IPS DF 4.7 (cell line): ENCODE data around the gene JAM3.
"Not testable (repeated sequence)": the region's sequence is repeated elsewhere in the genome, so short reads cannot be mapped to it uniquely, and the experiment has no call there.

ENCODE experiments used
- DNase-seq: peaks from one replicate; pipeline ENCODE4 v3.0.0-alpha.2; 2013; ENCODE audit warnings: low spot score; ENCODE audit errors: extremely low read depth

Gene JAM3

DNA sequence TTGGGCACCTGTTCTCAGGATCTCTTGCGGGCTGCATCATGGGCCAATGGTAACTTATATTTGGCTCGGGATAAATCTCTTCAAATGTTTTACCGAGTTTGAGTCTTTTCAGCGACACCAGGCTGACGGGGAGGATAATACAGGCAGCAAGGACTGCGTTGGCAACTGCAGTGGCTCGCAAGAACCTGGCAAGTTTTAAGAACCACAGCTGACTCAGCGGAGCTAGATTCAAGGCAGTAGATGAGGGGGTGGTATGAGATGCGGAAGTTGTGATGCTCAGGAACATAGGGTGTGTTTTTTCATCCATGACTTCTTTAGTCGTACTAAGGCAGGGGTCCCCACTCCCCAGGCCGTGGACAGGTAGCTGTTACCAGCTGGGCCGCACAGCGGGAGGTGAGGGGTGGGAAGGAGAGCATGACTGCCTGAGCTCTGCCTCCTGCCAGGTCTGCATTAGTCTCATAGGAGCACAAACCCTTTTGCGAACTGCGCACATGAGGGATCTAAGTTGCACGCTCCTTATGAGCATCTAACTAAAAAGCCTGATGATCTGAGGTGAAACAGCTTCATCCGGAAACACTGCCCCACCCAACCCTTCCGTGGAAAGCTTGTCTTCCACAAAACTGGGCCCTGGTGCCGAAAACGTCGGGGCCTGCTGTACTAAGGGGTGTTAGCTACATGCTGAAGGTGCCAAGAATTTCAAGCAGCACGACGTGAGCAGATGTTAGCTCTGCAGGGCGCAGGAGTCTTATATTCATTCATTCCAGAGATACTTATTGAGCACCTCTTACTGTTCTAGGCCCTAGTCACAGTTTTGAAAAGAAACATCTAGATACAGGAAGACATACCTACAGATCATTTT, 6.4 kb upstream of the JAM3 start:
- DNase-seq: no peak

DNA sequence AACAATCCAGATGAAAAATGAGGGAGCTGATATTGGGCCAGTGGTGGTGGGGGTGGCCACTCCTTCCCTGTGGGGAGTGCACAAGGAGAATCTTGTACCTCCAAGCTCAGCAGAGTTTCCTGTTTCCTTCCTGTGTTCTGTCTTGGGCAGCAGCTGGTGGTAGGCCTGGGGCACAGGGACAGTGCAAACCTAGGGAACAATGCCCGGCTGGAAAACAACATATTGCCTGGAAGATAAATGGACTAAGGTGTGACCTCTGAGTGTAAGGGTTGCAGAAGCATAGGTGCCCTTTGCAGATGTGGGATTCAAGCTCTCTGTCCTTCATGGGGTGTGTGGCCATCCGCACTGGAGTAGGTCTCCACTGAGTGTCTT, 5.8 kb upstream of the JAM3 start:
- no peak for DNase-seq

DNA sequence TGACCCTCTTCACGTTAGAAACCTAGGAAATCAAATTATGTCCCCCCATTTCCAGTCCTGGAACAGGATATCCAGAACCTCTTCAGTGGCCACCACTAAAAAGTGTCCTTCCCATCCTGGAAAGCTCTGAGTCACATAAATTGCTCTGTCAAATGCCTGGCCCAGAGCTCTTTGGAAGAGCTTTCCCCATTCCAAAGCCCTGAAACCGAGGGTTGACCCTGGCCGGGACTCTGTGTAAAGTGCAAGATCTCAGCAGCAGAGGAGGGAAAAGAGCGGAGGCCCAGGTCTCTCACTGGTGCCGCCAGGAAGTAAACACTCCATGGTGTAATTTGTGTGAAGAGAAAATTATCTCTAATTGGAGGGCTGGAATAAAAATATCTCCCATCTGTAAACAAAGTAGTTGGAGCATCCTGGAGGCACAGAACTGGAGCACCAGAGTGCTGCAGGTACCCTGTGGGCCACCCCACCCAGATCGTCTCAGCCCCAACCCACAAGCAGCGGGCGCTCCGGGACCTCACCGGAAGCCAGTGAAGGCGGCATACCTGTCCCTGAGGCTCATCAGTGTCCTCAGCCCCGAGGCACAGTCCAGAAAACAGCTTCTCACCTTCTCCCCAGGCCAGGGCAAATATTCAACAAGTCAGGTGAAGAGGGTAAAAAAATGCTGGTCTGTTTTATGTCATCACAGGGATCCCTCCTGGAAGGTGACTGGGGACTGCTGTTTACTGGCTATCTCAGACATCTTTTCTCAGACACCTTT, 4.7 kb upstream of the JAM3 start:
- no peak for DNase-seq

DNA sequence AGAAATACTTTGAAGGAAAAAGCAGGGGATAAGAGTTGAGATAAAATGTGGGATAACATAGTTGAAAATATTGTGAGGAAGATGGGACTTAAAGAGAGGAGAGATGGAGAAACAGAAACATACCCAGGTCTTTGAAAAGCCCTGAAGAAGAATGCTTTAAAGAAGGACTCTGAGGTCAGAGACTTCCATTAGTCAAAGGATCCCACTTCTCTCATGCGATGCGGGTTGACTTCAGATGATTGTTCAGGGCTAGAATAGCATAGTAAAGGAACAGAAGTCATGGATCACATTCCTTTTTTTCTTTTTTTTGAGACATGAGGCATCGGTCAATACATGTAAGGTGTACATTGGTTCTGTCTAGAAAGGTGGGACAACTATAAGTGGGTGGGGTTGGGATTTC, 3.5 kb upstream of the JAM3 start:
- DNase-seq: no peak

DNA sequence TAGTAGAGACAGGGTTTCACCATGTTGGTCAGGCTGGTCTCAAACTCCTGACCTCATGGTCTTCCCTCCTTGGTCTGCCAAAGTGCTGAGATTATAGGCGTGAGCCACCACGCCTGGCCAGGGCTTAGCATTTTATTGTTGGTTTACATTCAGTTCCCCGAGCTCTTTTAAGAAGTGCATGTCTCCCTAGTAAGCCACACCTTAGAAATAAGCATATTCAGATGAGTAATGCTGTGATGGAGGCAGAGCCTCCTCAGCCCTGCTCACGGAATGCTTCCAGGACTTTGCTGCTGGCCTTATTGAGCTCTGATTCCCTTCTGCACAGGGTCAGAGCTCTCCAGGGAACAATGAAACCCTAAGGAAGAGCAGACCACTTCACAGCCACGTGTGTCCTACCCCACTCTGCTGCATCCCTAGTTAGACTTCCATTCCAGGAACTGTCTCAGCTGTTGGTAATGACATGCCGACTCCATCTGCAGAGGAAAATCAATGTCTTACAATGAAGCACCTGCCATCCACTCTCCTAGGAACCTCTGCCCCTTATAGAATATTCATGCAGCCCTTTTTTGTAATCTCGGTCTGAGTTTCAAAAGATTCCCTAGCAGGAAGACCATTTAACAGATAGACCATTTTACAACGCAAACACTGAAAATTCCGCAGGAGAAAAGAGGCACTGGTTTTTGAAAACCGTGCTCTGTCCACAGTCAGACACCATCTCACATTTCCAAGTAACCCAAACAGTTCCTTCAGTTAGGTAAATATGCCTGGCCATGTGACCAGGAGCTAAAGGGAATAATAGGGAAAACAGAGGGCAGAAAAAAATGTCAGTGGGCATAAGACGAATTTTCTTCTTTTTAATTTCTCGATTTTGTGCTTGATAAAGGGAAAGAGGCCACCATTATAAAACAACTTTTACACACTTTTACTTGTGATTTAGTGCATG, 1.7 kb upstream of the JAM3 start:
- no peak for DNase-seq

DNA sequence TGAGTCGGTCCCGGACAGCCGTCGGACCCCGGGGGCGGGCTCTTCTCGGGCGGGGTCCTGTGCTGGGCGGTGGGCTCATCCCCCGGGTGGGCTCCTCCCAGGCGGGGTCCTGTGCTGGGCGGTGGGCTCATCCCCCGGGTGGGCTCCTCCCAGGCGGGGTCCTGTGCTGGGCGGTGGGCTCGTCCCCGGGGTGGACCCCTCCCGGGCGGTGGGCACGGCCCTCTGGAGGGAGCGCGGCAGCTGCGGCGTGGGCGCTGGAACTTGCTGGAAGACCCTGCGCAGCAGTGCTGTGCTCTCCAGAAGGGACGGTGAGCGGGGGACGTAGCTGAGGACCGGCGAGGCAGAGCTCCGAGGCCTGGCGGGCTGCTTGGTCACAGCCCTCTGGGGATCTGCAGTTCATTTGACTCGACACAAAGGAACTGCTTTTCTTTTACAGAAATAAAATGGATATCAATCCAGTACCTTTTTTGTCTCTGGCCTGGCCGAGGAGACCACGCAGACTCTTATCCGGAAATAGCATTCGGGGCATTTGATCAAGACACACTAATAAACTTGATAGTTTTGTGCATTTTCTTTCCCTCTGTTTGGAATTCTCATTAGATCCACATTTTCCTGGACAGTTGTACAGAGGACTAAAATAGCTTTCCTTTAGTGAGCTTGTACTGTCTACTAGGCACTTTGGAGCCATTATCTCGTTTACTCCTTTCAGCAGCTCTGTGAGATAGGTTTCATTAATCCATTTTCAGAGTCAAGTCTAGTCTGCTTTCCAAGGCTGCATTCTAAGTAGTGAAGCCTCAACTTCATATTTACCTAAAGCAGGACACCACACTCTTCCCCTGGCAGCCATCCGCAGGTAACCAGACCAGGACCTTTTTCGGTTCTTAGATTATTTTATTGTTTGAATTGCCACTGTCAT, 812 bp downstream of the JAM3 start:
- no peak for DNase-seq

DNA sequence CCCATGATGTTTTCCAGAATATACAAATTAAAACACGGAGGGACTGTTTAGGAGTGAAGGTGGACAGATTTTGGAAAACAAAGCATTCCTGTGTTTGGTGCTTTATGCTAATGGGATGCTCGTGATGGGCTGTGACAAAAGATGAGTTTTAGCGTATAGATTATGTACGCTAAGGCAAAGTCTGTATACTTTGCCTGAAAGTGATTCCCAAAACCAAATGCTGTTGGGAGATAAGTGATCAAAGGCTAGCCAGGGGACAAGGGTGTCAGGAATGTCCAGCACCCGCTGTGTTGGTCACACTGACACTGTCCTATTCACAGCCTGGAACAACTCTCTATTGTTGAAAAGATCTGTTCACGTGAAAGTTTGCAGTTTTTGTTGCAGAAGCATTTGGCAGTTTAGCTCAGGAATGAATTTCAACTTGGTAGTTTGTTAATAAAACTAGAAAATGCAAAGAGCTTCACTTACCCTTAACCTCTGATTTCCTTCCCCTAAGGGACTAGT, 1.5 kb downstream of the JAM3 start:
- no peak for DNase-seq

DNA sequence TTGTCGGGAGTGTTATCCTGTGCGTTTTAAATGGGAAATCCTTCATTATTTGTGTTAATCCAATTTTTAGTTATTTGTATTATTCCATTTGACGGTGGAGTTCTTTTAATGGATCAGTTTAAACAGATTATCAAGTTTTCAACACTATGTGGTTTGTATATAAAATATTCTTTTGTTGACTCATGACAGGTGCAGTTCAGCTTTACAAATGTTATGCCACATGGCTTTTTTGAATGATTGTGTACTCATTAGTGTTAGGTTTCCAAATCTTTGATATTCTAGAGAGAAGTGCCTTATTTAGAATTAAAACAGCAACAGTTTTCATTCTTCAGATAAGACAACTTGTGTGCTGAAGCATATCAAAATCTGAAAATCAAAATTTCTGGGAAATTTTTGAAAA, 2.4 kb downstream of the JAM3 start:
- no peak for DNase-seq

DNA sequence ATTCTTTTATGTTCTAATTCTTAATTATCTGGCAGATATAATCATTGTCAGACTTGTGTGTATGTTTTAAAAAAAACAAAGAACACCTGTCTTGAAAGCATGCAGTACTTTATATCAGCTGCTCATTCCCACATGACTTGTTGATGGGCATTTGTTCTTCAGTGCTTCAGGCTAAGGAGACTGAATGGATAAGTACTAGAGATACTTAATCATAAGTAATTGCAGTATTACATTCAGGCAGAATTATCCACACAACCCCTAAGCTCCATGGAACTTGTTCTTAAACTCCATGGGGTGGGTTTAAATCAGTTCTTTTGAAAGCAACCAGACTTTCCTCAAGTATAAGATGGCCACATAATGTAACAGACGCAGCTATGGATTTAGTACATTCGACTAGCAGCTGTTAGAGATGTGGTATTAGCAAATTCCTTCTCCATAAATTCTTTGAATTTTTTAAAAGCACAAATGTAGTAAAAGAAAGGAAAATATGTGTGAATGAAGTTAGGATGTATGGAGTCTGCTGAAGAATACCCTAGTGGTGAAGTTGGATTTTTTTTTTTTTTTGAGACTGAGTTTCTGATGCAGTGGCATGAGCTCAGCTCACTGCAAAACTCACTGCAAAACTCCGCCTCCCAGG, 3.0 kb downstream of the JAM3 start:
- no peak for DNase-seq

DNA sequence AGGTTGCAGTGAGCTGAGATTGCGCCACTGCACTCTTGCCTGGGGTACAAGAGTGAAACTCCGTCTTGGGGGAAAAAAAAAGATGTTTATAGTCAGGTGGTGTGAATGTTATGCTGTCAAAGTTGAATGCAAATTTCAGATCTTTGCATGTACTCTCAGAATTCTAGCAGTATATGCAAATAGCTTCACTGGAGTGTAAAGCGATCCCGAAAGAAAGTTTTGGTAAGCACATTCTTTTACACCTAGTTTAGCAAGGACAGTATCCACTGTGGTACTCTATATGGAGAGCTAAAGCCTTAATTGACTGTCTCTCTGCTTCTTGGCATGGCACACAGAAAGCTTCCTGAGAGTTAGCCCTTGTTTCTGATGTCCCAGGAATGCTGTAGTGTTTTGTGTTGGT, 4.0 kb downstream of the JAM3 start:
- DNase-seq: no peak

DNA sequence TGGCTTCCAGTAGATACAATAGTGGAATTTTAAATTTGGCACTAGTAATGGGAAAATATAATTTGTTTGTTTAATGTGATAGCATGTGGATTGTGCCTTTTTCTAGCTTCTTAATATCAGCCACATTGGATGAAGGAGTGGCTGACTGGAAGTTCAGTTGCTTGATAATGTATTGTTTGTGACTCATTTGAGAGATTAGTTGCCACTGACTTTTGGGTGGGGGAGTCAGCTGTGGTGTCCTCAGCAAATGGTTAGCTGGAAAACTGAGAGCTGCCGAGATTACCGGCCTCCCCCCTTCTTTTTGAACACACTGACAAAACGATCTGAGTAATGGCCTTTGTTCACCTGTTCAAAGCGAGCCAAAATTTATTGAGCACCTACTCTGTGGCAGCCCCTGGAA, 5.5 kb downstream of the JAM3 start:
- no peak for DNase-seq

DNA sequence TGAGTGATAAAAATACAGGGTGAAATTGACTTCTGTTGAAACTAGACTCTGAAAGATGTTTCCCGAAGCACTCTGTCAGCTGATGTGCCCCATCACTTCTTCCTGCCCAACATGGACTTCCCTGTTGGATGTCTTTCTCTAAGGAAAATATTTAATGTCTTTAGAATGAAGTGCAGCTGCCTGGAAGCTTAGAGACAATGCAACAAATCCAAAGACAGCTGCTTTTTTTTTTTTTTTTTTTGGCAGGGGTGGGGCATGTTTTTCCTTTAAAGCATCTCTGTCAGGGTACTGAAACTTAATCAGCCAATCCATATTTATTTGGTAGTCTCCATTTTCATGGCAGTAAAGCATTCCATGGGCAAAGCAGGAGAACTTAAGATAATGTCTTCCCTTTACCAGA, 5.9 kb downstream of the JAM3 start:
- DNase-seq: no peak

DNA sequence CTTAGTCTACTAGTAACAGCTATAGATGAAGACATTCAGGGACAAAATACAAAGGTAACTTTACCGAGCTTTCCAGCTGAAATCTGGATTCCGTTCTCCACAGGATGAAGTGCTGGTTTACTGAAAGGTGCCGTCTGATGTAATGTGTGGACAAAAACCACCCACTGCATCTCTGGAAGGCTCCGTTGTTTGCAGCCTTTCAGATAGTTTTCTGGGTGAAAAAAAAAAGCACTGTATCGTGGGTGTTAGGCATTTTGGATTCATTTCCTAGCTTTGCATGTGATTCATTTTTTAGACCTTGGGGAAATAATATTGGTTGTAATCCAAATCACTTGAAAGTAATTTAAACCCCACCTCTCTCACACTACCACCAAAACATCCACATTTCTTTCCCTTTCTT, 10.4 kb downstream of the JAM3 start:
- DNase-seq: no peak

DNA sequence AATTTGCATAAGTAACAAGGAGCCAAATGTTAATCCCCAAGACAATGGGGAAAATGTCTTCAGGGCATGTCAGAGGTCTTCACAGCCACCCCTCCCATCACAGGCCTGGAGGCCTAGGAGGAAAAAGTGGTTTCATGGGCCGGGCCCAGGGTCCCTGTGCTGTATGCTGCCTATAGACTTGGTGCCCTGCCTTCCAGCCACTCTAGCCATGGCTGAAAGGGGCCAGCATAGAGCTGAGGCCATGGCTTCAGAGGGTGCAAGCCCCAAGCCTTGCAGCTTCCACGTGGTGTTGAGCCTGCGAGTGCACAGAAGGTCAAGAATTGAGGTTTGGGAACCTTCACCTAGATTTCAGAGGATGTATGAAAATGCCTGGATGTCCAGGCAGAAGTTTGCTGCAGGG, 12.4 kb downstream of the JAM3 start:
- not testable (repeated sequence) for DNase-seq

DNA sequence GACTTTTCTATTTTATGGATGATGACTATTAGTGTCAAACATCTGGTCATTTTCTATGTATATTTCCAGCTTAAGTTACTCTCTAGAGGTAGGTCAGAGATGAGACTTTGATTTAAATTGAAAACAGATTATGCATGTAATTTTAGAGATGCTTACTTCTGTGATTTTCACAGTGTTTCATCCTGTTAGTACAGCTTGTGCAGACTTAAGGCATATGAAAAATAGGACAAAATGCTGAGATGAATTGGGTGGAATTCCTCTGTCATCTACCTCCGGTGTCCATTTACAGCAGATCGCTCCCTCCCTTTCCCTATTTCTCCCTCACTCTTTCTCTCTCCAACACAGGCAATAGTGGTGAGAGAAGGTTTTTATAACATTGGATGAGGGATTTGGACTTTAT, 14.1 kb downstream of the JAM3 start:
- DNase-seq: no peak

DNA sequence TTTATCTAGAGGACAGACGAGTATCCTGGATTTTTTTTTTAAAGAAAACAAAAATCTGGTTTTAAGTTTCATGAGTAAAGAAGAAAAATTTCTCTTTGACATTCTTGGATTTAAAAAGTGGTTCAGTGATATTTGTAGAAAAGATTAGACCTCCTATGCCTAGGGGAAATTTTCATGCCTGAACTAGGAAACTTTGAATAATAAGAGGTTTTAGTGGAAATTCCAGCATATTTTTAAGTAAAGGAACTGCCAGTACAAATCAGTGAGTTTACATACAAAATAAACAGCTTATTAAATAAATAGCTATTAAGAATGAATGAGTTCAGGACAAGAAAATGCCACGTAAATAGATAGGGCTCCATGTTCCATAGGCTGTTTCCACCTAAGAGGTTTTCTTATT, 17.5 kb downstream of the JAM3 start:
- DNase-seq: no peak

DNA sequence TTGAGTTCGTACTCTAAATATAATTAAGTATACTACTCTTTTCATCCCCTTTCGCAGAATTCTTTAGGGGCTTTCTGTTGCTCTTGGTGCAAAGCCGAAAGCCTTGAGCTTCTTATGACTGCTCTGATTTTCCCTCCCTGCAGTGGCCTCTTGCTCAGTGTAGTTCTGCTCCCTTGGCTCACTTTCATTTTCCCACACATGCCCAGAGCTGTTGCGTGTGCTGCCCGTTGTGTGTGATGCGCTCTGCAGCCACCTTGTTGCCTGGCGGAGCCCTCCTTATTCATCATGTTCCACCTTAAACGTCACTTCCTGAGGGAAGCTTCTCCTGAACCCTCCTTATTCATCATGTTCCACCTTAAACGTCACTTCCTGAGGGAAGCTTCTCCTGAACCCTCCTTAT, 23.1 kb downstream of the JAM3 start:
- DNase-seq: not testable (repeated sequence)

DNA sequence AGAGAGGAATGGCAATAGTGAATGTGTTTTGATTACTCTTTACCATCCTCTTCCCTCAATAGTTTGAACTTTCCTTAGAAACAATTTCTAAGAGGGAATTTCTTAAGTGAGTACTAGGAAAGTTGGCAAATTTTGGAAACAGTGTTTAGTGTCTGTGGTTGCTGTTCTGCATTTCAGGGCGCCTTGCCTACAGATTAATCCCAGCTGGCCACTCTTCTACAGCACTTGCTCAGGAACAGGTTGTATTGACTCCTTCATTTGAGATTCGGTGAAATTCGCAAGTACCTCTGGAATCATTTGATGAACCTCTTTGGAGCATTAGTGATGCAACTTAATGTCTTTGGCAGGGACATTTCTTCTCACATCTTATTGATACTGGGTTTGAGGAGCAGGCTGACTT, 28.3 kb downstream of the JAM3 start:
- DNase-seq: no peak

DNA sequence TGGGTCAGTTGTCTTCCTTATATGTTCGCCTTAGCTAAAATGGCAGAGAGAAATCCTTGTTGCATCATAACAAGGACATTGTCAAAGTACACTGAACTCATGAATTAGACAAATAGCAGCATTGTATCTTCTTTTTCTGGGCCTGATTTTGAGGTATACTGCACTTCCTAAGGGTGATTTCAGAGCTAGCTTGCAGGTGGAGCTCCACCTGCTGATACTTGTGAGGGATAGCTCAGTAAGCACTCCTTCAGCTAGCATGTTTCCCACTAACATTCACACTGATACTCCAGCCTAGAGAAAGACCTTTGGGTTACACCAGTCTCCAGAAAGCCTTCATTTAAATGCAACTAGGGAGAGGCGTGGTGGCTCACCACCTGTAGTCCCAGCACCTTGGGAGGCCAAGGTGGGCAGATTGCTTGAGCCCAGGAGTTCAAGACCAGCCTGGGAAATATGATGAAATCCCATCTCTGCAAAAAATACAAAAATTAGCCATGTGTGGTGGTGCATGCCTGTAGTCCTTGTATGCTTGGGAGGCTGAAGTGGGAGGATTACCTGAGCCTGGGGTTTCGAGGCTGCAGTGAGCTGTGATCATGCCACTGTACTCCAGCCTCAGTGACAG, 29.8 kb downstream of the JAM3 start:
- DNase-seq: no peak

DNA sequence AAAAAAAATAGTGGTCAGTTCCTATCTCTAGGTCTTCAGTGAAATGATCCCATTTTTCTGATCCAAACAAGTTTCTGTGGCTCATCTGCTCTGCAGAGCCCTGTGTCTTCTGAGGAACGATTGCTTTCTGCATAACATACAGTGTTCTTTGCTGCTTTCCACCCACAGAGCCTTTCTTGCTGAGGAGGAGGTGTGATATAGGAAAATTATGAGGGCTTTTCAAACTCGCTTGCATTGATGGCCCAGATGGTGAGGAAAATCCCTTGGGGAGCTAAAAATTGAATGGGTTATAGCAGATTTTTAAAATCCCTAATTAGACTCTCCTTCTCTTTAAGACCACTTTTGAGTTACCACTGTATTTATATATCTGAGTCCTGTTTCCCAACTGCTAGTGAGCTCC, 31.3 kb downstream of the JAM3 start:
- DNase-seq: no peak
